OCI-LY7 (cell line): Measurements from ENCODE around the gene KCNN3.

ENCODE experiments used
- CTCF ChIP-seq: fragments of 200-600 bp; sonication (generic); conservative IDR thresholded peaks from 2 replicates; pipeline ENCODE4 v1.5.1; 2014; ENCODE audit warnings: mild to moderate bottlenecking, antibody characterized with exemption, low read length, moderate library complexity, mixed read lengths
- EZH2phosphoT487 ChIP-seq: fragments of 200-600 bp; sonication (generic); IDR thresholded peaks from 2 replicates; pipeline ENCODE4 v1.6.1; 2018; ENCODE audit warnings: low read depth, borderline replicate concordance, mild to moderate bottlenecking, mixed run types, antibody characterized with exemption, low read length, moderate library complexity, mixed read lengths

GRCh38 chr1:154818911-154819310, 51.2 kb downstream of the KCNN3 start:
- no peak for TF ChIP-seq CTCF
- no peak for TF ChIP-seq EZH2phosphoT487
